PFSK-1 (cell line): ENCODE measurements around the gene TTC3.

Experiments used
- POLR2AphosphoS5 ChIP-seq: IDR thresholded peaks from 2 replicates; pipeline ENCODE4 v1.6.1; 2012; ENCODE audit warnings: low read depth, mild to moderate bottlenecking, control low read depth, low read length, moderate library complexity
- SIN3A ChIP-seq: IDR thresholded peaks from 2 replicates; pipeline ENCODE4 v1.6.1; 2012; ENCODE audit warnings: mild to moderate bottlenecking, low read length, moderate library complexity, borderline replicate concordance; ENCODE audit not compliant: insufficient read depth
- TAF1 ChIP-seq: IDR thresholded peaks from 2 replicates; pipeline ENCODE4 v1.6.1; 2012; ENCODE audit warnings: low read length, control low read depth, borderline replicate concordance; ENCODE audit not compliant: insufficient read depth
- TF ChIP-seq, protein P1 (sequence below), 2 experiments: IDR thresholded peaks; 2 replicates each; pipeline versions ENCODE4 v1.6.1 to v1.8.0; 2011 to 2012; ENCODE audit warnings: low read depth in 2 of 2, low read length in 2 of 2, control low read depth in 1 of 2, inconsistent platforms in 1 of 2, mild to moderate bottlenecking in 1 of 2, moderate library complexity in 1 of 2; ENCODE audit not compliant: insufficient read depth in 1 of 2

DNA sequence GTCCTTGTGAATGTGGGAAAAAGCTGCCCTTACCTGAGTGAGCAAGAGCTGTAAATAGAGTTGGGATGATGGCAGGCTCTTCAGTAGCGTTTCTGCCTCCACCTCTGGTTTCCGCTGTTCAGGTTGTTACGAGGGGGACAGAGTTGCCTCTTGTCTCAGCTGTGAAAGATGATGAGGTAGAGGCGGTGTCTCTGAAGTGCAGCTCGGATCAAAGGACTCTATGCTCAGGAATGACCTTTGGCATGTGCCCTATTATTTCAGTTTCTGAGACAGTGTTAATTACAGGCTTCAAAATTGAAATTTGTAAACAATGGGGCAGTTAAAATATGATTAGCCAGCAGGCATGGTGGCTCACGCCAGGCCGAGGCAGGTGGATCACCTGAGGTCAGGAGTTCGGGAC, 123.8 kb downstream of the TTC3 start:
- TF ChIP-seq, protein P1, sequence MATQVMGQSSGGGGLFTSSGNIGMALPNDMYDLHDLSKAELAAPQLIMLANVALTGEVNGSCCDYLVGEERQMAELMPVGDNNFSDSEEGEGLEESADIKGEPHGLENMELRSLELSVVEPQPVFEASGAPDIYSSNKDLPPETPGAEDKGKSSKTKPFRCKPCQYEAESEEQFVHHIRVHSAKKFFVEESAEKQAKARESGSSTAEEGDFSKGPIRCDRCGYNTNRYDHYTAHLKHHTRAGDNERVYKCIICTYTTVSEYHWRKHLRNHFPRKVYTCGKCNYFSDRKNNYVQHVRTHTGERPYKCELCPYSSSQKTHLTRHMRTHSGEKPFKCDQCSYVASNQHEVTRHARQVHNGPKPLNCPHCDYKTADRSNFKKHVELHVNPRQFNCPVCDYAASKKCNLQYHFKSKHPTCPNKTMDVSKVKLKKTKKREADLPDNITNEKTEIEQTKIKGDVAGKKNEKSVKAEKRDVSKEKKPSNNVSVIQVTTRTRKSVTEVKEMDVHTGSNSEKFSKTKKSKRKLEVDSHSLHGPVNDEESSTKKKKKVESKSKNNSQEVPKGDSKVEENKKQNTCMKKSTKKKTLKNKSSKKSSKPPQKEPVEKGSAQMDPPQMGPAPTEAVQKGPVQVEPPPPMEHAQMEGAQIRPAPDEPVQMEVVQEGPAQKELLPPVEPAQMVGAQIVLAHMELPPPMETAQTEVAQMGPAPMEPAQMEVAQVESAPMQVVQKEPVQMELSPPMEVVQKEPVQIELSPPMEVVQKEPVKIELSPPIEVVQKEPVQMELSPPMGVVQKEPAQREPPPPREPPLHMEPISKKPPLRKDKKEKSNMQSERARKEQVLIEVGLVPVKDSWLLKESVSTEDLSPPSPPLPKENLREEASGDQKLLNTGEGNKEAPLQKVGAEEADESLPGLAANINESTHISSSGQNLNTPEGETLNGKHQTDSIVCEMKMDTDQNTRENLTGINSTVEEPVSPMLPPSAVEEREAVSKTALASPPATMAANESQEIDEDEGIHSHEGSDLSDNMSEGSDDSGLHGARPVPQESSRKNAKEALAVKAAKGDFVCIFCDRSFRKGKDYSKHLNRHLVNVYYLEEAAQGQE (IDR thresholded peaks at IDR 0.05; ENCODE audit: insufficient read depth in 1 of 2, low read depth in 2 of 2, low read length in 2 of 2): no peak
- TF ChIP-seq TAF1: no peak
- no peak for TF ChIP-seq SIN3A
- no peak for TF ChIP-seq POLR2AphosphoS5
